Esophagus (tissue), 2 donors: ENCODE measurements around the gene INTS15. TPM values are rescaled to one million over a fixed set of nuclear protein-coding genes. Genes with fewer than 3 reads are reported as not detected.

ENCODE experiments used
- H3K27ac ChIP-seq, 2 donors: one replicate each; pipeline ENCODE4 v1.5.1; 2013; ENCODE audit warnings: low read depth in 2 of 2, mild to moderate bottlenecking in 2 of 2, inconsistent platforms in 1 of 2, low read length in 1 of 2, moderate library complexity in 1 of 2
- H3K27me3 ChIP-seq, 2 donors: one replicate each; pipeline ENCODE4 v1.6.1; 2013; ENCODE audit warnings: low read length in 2 of 2, control low read depth in 1 of 2, mild to moderate bottlenecking in 1 of 2; ENCODE audit not compliant: insufficient read depth in 2 of 2, control insufficient read depth in 1 of 2
- H3K36me3 ChIP-seq, 2 donors: one replicate each; pipeline ENCODE4 v1.6.1; 2013; ENCODE audit warnings: low read length in 1 of 2; ENCODE audit not compliant: control insufficient read depth in 2 of 2, insufficient read depth in 2 of 2
- H3K4me1 ChIP-seq, 2 donors: one replicate each; pipeline ENCODE4 v1.6.1; 2013; ENCODE audit warnings: low read length in 1 of 2; ENCODE audit not compliant: control insufficient read depth in 2 of 2, insufficient read depth in 2 of 2
- H3K4me3 ChIP-seq, 2 donors: one replicate each; pipeline ENCODE4 v1.5.1; 2013; ENCODE audit warnings: low read length in 2 of 2, mild to moderate bottlenecking in 2 of 2, low read depth in 1 of 2, moderate library complexity in 1 of 2
- H3K9me3 ChIP-seq, 2 donors: one replicate each; pipeline ENCODE4 v1.6.1; 2013; ENCODE audit warnings: mild to moderate bottlenecking in 2 of 2, low read depth in 1 of 2, low read length in 1 of 2, moderate library complexity in 1 of 2; ENCODE audit not compliant: control insufficient read depth in 2 of 2, insufficient read depth in 1 of 2
- WGBS, 2 donors: extraction: QIAGEN DNeasy Blood & Tissue Kit; methylation state at CpG; one replicate each; pipeline ENCODE4 v1.1.7; 2013; 5-methylcytosine and 5-hydroxymethylcytosine counted together
- polyA plus RNA-seq, 2 donors: library from polyadenylated mRNA; stranded (reverse); fragments of 200-250 nt; gene quantifications; one replicate each; pipeline ENCODE4 v1.2.3, GENCODE V29; 2013
- donor health status: healthy with polysubstance abuse.
- donor health status: Bipolar disorder and iron deficiency.

INTS15 gene
- 10 to 100 TPM in 1 of 2 donors, 1 to 10 TPM in 1; 8.9 to 11.8 TPM for polyA plus RNA-seq

DNA sequence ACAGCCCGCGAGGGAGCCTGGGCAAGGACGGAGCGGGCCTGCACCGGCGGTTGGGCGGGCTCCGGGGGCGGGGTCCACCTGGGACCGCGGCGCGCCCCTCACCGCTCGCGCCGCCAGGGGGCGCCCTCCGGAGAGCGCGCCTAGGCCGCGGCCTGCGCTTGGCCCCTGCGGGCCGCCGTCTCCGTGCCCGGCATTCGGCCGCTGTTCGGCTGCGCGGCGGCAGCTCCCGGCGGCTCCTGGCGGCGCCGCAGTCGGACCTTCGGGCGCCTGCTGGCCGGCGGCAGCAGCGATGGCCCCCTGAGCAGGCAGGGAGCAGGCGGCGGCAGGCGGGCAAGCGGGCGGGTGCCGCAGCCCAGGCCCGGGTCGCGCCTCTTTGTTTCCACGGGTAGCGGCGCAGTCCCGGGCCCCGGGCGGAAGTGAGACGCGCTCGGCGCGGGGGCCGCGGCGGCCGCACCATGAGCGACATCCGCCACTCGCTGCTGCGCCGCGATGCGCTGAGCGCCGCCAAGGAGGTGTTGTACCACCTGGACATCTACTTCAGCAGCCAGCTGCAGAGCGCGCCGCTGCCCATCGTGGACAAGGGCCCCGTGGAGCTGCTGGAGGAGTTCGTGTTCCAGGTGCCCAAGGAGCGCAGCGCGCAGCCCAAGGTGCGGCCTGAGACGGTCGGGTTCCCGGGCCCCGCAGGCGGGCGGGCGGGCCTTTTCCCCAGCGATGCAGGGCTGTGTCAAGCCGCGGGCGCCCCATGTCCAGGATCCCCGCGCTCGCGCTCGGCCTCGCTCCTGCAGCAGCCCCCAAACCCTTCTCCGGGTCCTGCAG, at the start of gene INTS15:
Gene INTS15, plus strand, starts transcription at position 193 of the 816 bp plus-strand sequence. Its CDS starts 263 bp downstream, at position 456.
- H3K36me3 ChIP-seq, result peaks cover 0 to 12% of the 10 kb centered on the region in 2 donors

DNA sequence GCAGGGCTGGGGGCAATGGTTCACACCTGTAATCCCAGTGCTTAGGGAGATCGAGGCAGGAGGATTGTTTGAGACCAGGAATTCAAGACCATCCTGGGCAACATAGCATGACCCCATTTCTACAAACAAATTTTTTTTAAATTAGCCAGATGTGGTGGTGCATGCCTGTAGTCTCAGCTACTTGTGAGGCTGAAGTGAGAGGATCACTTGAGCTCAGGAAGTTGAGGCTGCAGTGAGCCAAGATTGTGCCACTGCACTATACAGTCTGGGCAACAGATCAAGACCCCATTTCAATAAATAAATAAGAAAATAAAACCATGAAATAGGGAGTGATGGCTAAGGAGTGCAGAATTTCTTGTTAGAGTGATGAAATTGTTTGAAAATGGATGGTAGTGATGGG, 47.5 kb upstream of the INTS15 start:
- Histone ChIP-seq H3K4me3 (no peak overlapping the region), H3K27me3 (peaks cover 0 to 3% of the 10 kb centered on the region in 2 donors), H3K9me3 (no peaks in the 10 kb centered on the region), H3K36me3 (no peaks in the 10 kb centered on the region), H3K4me1 (no peaks in the 10 kb centered on the region), H3K27ac (no peak overlapping the region)
- 83 to 88% methylated on average over 1 of the region's 1 CpG for WGBS, 2 donors

More for the DNA sequence above, at the start of gene INTS15:
- H3K4me3 ChIP-seq, result peak within 1 kb of the TSS; percentile 82 to 89
- no peaks in the 10 kb centered on the region for H3K27me3 ChIP-seq
- WGBS, 2 donors, result 1% methylated on average over 80 to 107 of the region's 107 CpGs
- peak within 1 kb of the TSS; percentile 89 to 94 for H3K27ac ChIP-seq
- no peaks in the 10 kb centered on the region for H3K9me3 ChIP-seq
- peaks cover 0 to 4% of the 10 kb centered on the region in 2 donors for H3K4me1 ChIP-seq

DNA sequence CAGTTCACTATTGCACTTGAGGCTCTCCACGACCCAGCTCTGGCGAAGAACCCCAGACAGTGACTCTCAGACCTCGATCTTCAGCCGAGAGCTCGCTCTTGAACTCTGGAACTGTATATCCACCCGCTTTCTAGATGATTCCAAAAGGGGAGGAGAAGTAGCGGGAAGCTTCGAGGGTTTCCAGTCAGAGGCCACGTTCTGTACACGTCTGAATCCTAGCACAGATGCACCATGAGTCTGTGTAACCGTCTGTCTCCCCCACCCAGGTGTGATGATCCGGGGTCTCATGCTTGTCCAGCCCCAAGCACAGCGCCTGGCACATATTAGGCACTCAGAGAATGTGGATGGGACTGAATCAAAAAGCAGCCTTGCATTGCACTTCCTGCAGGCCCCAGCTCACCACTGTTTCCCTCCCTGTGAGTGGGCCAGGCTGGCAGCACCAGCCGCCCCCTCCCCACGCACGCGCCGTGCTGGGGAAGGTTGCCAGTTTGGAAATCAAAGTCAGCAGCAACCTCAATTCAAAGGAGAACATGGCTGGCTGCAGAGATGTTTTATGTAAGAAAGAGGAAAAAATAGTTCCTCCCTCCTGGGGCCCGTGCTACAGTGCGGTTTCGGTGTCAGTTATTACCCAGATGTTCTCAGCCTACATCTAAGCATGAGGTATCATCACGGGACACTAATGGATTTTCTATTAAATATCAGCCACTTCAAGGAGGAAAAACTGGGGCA, 44.3 kb upstream of the INTS15 start:
- H3K4me3 ChIP-seq, result no peak overlapping the region
- H3K4me1 ChIP-seq, result no peaks in the 10 kb centered on the region
- H3K36me3 ChIP-seq, result no peaks in the 10 kb centered on the region
- no peaks in the 10 kb centered on the region for H3K27me3 ChIP-seq
- WGBS, 2 donors, result 77 to 83% methylated on average over 22 of the region's 22 CpGs
- no peaks in the 10 kb centered on the region for H3K9me3 ChIP-seq
- no peak overlapping the region for H3K27ac ChIP-seq

DNA sequence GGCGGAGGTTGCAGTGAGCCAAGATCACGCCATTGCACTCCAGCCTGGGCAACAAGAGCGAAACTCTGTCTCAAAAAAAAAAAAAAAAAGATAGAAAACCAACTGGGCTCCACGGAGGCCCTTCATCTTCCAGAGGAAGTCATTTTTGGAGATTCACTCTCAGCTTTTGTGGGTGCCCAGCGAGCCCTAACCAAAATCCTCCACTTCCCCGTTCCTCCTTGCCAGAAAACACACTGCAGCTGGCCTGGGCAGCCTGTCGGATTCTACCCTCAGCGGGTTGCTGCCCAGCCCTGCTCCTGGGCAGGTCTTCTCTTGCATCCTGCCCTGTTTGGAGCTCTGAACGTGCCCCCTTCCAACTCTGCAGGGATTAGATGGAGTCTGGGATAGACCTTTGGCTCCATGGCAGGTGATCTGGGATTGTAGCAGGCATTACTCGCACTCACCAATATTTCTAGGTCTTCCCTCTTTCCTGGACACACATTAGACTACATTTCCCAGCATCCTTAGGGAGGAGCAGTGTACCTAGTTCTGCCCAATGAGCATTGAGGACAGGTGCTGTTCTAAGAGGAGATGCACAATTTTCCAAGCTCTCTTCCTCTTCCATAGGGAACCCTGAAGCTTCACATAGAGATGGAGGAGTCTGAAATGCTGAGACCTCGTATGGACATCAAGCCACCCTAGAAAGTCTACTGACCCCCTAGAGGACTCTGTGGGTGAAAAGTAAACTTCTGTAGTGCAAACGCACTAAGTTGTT, 43.1 kb upstream of the INTS15 start:
- Histone ChIP-seq H3K36me3 (no peaks in the 10 kb centered on the region), H3K4me3 (no peak overlapping the region), H3K27me3 (no peaks in the 10 kb centered on the region), H3K27ac (no peak overlapping the region), H3K4me1 (no peaks in the 10 kb centered on the region), H3K9me3 (no peaks in the 10 kb centered on the region)
- 59 to 62% methylated on average over 11 of the region's 12 CpGs for WGBS, 2 donors

DNA sequence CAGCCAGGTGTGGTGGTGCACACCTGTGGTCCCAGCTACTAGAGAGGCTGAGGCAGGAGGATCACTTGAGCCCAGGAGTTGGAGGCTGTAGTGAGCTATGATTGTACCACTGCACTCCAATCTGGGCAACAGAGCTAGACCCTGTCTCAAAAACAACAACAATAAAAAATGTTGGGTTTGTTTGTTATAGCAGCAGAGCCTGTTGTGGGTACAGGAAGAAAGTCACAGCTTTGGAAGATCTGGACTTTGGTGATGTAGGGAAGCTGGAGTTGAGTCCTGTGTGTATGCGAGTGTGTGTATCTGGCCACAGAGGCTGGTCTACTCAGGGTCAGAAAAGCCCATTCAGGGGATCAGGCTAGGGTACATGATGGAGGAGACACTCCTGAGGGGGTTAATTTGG, 42.4 kb upstream of the INTS15 start:
- no peaks in the 10 kb centered on the region for H3K9me3 ChIP-seq
- no peak overlapping the region for H3K4me3 ChIP-seq
- H3K27me3 ChIP-seq, result no peaks in the 10 kb centered on the region
- H3K36me3 ChIP-seq, result no peaks in the 10 kb centered on the region
- H3K4me1 ChIP-seq, result no peaks in the 10 kb centered on the region
- no peak overlapping the region for H3K27ac ChIP-seq
- WGBS, 2 donors, result 83 to 92% methylated on average over 1 of the region's 1 CpG

DNA sequence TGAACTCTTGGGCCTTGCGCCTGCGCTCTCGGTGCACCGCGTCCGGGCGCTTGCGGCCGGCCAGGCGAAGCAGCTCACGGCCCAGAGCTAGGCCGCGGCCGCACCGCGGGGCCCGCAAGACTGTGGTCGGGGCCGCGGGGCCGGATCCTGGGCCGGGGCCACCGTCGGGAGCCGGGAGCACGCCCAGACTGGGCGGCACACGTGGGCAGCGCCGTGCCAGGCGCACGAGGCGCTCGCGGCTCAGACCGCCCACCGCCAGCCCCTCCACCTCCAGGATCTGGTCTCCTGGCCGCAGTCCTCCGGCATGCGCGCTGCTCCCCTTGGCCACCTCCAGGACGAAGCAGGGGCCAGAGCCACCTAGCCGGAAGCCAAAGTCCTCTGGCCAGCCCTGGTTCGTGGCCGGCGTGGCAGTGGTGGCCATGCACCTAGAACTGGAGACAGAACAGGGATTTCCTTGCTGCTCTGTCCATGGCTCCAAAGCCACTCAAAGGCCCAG, 38.8 kb upstream of the INTS15 start, which contains the start of gene GRID2IP:
Gene GRID2IP, minus strand, starts transcription at position 446 of the 496 bp plus-strand sequence. Its CDS starts 25 bp downstream, at position 421.
- Histone ChIP-seq H3K4me1 (no peaks in the 10 kb centered on the region), H3K36me3 (no peaks in the 10 kb centered on the region), H3K27ac (no peak within 1 kb of the TSS), H3K27me3 (no peaks in the 10 kb centered on the region), H3K9me3 (no peaks in the 10 kb centered on the region), H3K4me3 (no peak within 1 kb of the TSS)
- 72 to 81% methylated on average over 28 to 46 of the region's 46 CpGs for WGBS, 2 donors

DNA sequence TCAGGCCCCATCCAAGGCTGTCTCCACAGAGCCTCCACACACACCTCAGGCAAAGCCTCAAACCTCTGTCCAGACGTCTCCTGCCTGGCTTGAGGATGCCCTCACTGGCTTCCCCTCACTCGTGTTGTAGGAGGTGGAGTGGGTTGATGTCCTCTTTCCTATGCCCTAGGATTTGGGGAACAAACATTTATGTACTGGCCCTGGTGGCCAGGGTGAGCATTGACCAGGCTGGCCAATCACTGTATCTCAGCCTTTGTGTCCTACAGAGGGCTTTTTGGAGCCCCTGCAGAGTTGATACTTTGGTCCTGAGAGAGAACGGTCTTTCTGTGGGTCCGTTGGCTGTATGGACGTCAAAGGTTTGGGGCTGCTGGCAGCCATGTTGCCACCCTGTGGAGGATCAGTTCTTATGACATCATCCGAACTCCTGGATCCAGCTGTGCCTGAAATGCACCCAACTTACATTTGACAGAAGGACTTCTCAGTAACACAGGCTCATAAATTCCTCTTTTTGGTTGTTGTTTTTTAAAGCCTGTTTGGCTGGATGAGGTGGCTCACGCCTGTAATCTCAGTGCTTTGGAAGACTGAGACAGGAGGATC, 36.3 kb upstream of the INTS15 start:
- Histone ChIP-seq H3K27ac (no peak overlapping the region), H3K4me1 (no peaks in the 10 kb centered on the region), H3K36me3 (no peaks in the 10 kb centered on the region), H3K27me3 (no peaks in the 10 kb centered on the region), H3K9me3 (no peaks in the 10 kb centered on the region), H3K4me3 (no peak overlapping the region)
- WGBS, 2 donors, result 71 to 79% methylated on average over 7 of the region's 7 CpGs

DNA sequence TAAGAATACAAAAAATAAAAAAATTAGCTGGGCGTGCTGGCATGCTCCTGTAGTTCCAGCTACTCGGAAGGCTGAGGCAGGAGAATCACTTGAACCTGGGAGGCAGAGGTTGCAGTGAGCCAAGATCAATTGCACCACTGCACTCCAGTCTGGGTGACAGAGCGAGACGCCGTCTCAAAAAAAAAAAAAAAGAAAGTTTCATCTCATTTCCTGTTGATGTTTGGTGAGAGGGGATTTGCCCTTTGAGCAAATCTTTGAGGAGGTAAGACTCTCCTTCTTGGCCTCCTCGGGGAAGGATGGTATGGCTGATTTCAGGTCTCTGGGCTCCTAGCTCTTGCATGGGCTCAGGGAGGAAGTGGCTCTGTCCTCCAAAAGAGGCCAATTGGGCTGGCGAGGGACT, 35.0 kb upstream of the INTS15 start:
- H3K27me3 ChIP-seq, result no peaks in the 10 kb centered on the region
- H3K4me3 ChIP-seq, result no peak overlapping the region
- no peak overlapping the region for H3K27ac ChIP-seq
- H3K4me1 ChIP-seq, result no peaks in the 10 kb centered on the region
- no peaks in the 10 kb centered on the region for H3K9me3 ChIP-seq
- WGBS, 2 donors, result 67 to 84% methylated on average over 7 of the region's 7 CpGs
- no peaks in the 10 kb centered on the region for H3K36me3 ChIP-seq

DNA sequence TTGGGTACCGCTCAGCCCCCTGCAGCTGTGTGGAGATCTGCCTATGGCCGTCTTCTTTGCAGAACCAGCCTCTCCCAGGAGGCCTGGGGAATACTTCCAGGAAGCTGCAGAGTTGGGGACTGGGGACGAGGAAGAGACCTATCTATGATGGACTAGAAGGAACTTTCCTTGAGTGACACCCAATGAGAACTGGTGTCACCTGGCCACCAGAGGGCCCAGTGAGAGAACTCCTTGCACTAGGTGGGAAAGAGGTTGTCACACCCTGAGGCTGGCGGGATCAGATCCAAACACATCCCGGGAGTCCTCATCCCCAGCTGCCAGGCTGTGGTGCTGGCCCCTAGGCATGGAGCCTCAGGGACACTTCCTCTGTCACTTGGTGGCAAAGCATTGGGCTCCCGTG, 33.6 kb upstream of the INTS15 start:
- WGBS, 2 donors, result 63 to 65% methylated on average over 4 to 6 of the region's 6 CpGs
- no peak overlapping the region for H3K27ac ChIP-seq
- H3K27me3 ChIP-seq, result no peaks in the 10 kb centered on the region
- H3K4me1 ChIP-seq, result no peaks in the 10 kb centered on the region
- H3K36me3 ChIP-seq, result no peaks in the 10 kb centered on the region
- no peak overlapping the region for H3K4me3 ChIP-seq
- no peaks in the 10 kb centered on the region for H3K9me3 ChIP-seq
